ENCODE data around the gene PAF1. TPM values are rescaled to one million over a fixed set of nuclear protein-coding genes. Genes with fewer than 3 reads are reported as not detected.

PAF1 gene
- total and polyA plus RNA-seq, 2 of the 13 experiments (the other 11 are each of a cell fraction or from before 2014, with no cell fraction given) = 30.2 to 31.1 TPM

- no TSS peak for BruUV-seq (replicated peaks)
- FAIRE-seq = peak; percentile 93
- H3K4me2 ChIP-seq (ENCODE audit: low read depth, low read length) = peak overlapping the region; percentile 67
- H4K20me1 ChIP-seq (ENCODE audit: insufficient read depth, low read length) = no peaks in the 10 kb centered on the region
- no peaks in the 10 kb centered on the region for H3K36me3 ChIP-seq (replicated peaks in 1 of 2; ENCODE audit: control insufficient read depth in 1 of 2, insufficient read depth in 2 of 2, low read length in 2 of 2)
- no peak overlapping the region for H2AFZ ChIP-seq (ENCODE audit: low read length)
- peak overlapping the region in 1 of 3 experiments; percentile 49; a peak in 2 of 6 replicates for H3K4me3 ChIP-seq (replicated peaks in 1 of 3; ENCODE audit: insufficient read depth in 1 of 3, low read depth in 2 of 3, low read length in 3 of 3)
- H3K9me3 ChIP-seq (ENCODE audit: low read length) = no peaks in the 10 kb centered on the region
- WGBS (ENCODE audit: low lambda C conversion rate) = 7% methylated on average over 8 of the region's 25 CpGs
- peaks cover under 1% of the 10 kb centered on the region for H3K79me2 ChIP-seq (ENCODE audit: insufficient read depth, low read length)
- H3K27ac ChIP-seq (ENCODE audit: extremely low read length, insufficient read depth, low read length) = peak overlapping the region; percentile 98
- peak overlapping the region; percentile 77 for H3K9ac ChIP-seq (ENCODE audit: insufficient read depth, low read depth, low read length)
- H3K4me1 ChIP-seq (ENCODE audit: insufficient read depth, low read length) = peaks cover 76% of the 10 kb centered on the region
- POLR2A ChIA-PET = interaction anchor here (0.9 to 2.7 kb wide), 13 partner anchors 10 to 256 kb away, joined by 3 to 64 read pairs (median 8); partner anchors contain the start of genes MED29, PAF1, PLEKHG2 and RPS16
- in situ Hi-C loops (cut with HindIII; ENCODE audit: extremely low pct_ligation_motif_present, low pct_unique_long_range_greater_than_20kb) (no loop called here), intact Hi-C loops (cut with micrococcal nuclease; ENCODE audit: unreplicated experiment) (loop anchor here (1.0 to 5.0 kb wide), 2 partner anchors 10 to 1041 kb away; partner anchors contain the start of gene SERTAD3)
- CTCF ChIA-PET (ENCODE audit: low intra/inter-chr PET ratio, low total read pairs) = interaction anchor here (0.7 kb wide), 1 partner anchor 11 kb away, joined by 3 read pairs; the partner anchor contains the start of gene PLEKHG2
- peak; percentile 79 for ATAC-seq
- peak; percentile 96 for DNase-seq (ENCODE audit: low spot score)
- no peaks in the 10 kb centered on the region; a peak in 1 of 5 replicates for H3K27me3 ChIP-seq (ENCODE audit: control insufficient read depth in 1 of 2, insufficient read depth in 2 of 2, low read length in 2 of 2)
- TF ChIP-seq MBD4 (IDR thresholded peaks at IDR 0.05; ENCODE audit: borderline replicate concordance, low read length) = no peak
- TF ChIP-seq, protein P1, sequence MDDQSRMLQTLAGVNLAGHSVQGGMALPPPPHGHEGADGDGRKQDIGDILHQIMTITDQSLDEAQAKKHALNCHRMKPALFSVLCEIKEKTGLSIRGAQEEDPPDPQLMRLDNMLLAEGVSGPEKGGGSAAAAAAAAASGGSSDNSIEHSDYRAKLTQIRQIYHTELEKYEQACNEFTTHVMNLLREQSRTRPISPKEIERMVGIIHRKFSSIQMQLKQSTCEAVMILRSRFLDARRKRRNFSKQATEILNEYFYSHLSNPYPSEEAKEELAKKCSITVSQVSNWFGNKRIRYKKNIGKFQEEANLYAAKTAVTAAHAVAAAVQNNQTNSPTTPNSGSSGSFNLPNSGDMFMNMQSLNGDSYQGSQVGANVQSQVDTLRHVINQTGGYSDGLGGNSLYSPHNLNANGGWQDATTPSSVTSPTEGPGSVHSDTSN (CRISPR knock-in tag; IDR thresholded peaks at IDR 0.05; ENCODE audit: borderline replicate concordance) = no peak
- no peak for TF ChIP-seq CREB3 (CRISPR knock-in tag; IDR thresholded peaks at IDR 0.05)
- TF ChIP-seq ZNF235 (CRISPR knock-in tag; IDR thresholded peaks at IDR 0.05; ENCODE audit: borderline replicate concordance) = 0 out of 2 replicates have a peak, but pooled peaks have one; percentile 76
- 0 out of 2 replicates have a peak, but pooled peaks have one; percentile 60 for TF ChIP-seq ZBTB3 (CRISPR knock-in tag; IDR thresholded peaks at IDR 0.05; ENCODE audit: borderline replicate concordance, low read depth)
- no peak for TF ChIP-seq MAF1 (CRISPR knock-in tag; IDR thresholded peaks at IDR 0.05; ENCODE audit: borderline replicate concordance)
- no peak for TF ChIP-seq HBP1 (CRISPR knock-in tag; IDR thresholded peaks at IDR 0.05; ENCODE audit: low read depth)
- 0 out of 2 replicates have a peak, but pooled peaks have one; percentile 43 for TF ChIP-seq PHF20 (CRISPR knock-in tag; IDR thresholded peaks at IDR 0.05)
- TF ChIP-seq, protein P2, sequence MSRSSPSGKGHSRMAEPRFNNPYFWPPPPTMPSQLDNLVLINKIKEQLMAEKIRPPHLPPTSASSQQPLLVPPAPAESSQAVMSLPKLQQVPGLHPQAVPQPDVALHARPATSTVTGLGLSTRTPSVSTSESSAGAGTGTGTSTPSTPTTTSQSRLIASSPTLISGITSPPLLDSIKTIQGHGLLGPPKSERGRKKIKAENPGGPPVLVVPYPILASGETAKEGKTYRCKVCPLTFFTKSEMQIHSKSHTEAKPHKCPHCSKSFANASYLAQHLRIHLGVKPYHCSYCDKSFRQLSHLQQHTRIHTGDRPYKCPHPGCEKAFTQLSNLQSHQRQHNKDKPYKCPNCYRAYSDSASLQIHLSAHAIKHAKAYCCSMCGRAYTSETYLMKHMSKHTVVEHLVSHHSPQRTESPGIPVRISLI (CRISPR knock-in tag; IDR thresholded peaks at IDR 0.05; ENCODE audit: borderline replicate concordance) = 0 out of 2 replicates have a peak, but pooled peaks have one; percentile 25
- no peak for TF ChIP-seq ZNF10 (CRISPR knock-in tag; IDR thresholded peaks at IDR 0.05; ENCODE audit: borderline replicate concordance, low read depth)
- no peak for TF ChIP-seq NR2F2 (IDR thresholded peaks at IDR 0.05; ENCODE audit: borderline replicate concordance, low read depth)
- TF ChIP-seq TCF7 (IDR thresholded peaks at IDR 0.05; ENCODE audit: low read depth) = no peak
- TF ChIP-seq, protein P3, sequence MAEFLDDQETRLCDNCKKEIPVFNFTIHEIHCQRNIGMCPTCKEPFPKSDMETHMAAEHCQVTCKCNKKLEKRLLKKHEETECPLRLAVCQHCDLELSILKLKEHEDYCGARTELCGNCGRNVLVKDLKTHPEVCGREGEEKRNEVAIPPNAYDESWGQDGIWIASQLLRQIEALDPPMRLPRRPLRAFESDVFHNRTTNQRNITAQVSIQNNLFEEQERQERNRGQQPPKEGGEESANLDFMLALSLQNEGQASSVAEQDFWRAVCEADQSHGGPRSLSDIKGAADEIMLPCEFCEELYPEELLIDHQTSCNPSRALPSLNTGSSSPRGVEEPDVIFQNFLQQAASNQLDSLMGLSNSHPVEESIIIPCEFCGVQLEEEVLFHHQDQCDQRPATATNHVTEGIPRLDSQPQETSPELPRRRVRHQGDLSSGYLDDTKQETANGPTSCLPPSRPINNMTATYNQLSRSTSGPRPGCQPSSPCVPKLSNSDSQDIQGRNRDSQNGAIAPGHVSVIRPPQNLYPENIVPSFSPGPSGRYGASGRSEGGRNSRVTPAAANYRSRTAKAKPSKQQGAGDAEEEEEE (CRISPR knock-in tag; IDR thresholded peaks at IDR 0.05; ENCODE audit: borderline replicate concordance) = no peak
- no peak for TF ChIP-seq HOXA5 (CRISPR knock-in tag; IDR thresholded peaks at IDR 0.05)
These were observed 10.8 kb upstream of the PAF1 start for GRCh38 chr19:39401549-39402345.

Data from HepG2 (cell line).